Activated CD4-positive, CD25-positive, alpha-beta regulatory T cell (primary cell): Measurements from ENCODE around the gene ARHGAP27.

Experiments used
- DNase-seq, 4 experiments: peaks; one replicate each; lab custom pipeline; 2025; lab: John Stamatoyannopoulos, UW

Gene ARHGAP27

GRCh38 chr17:45384047-45384788 is 48.5 kb downstream of the ARHGAP27 start:
- no peak for DNase-seq

- no peak for DNase-seq
Observed at GRCh38 chr17:45383003-45383402, 49.7 kb downstream of the ARHGAP27 start.

GRCh38 chr17:45382226-45382625 is 50.4 kb downstream of the ARHGAP27 start:
- DNase-seq, result no peak

GRCh38 chr17:45380991-45381390 is 51.7 kb downstream of the ARHGAP27 start:
- no peak for DNase-seq

GRCh38 chr17:45380046-45380765 is 52.5 kb downstream of the ARHGAP27 start:
- DNase-seq, result no peak

- DNase-seq, result no peak
Observed at GRCh38 chr17:45377401-45377800, 55.3 kb downstream of the ARHGAP27 start.

- DNase-seq, result no peak
Observed at GRCh38 chr17:45376171-45377005, 56.3 kb downstream of the ARHGAP27 start.

- DNase-seq, result no peak
Observed at GRCh38 chr17:45374501-45374900, 58.2 kb downstream of the ARHGAP27 start.

- no peak for DNase-seq
Observed at GRCh38 chr17:45372325-45372869, 60.3 kb downstream of the ARHGAP27 start.

GRCh38 chr17:45371414-45372324 is 61.0 kb downstream of the ARHGAP27 start:
- DNase-seq, result no peak

GRCh38 chr17:45370949-45371413 is 61.7 kb downstream of the ARHGAP27 start:
- no peak for DNase-seq

- no peak for DNase-seq
Observed at GRCh38 chr17:45369421-45369820, 63.2 kb downstream of the ARHGAP27 start.

- DNase-seq, result no peak
Observed at GRCh38 chr17:45368651-45369050, 64.0 kb downstream of the ARHGAP27 start.

- no peak for DNase-seq
Observed at GRCh38 chr17:45367216-45367615, 65.5 kb downstream of the ARHGAP27 start.

- no peak for DNase-seq
Observed at GRCh38 chr17:45366691-45367090, 66.0 kb downstream of the ARHGAP27 start.

- DNase-seq, result no peak
Observed at GRCh38 chr17:45366049-45366448, 66.6 kb downstream of the ARHGAP27 start.

- no peak for DNase-seq
Observed at GRCh38 chr17:45364531-45365390, 67.9 kb downstream of the ARHGAP27 start.

GRCh38 chr17:45363498-45363897 is 69.2 kb downstream of the ARHGAP27 start:
- no peak for DNase-seq

GRCh38 chr17:45361976-45362375 is 70.7 kb downstream of the ARHGAP27 start:
- DNase-seq, result no peak

GRCh38 chr17:45361451-45361850 is 71.2 kb downstream of the ARHGAP27 start:
- no peak for DNase-seq
